Prostate gland (tissue), 2 donors: ENCODE results near the gene CYLC2.

Experiments
- CTCF ChIP-seq, 4 experiments: fragments of 200-600 bp in 2 of 4; fragments of 450-650 bp in 2 of 4; sonication (generic) in 2 of 4; IDR thresholded peaks; 1 replicate in 3 of 4; 2 replicates in 1 of 4; pipeline ENCODE4 v1.5.1; 2016 to 2019; ENCODE audit warnings: antibody characterized with exemption in 4 of 4, mild to moderate bottlenecking in 2 of 4, moderate library complexity in 2 of 4
- POLR2A ChIP-seq: fragments of 450-650 bp; IDR thresholded peaks from one replicate; pipeline ENCODE4 v1.6.1; 2016; ENCODE audit warnings: antibody characterized with exemption, mild to moderate bottlenecking
- POLR2AphosphoS5 ChIP-seq: sonication (generic); formaldehyde crosslinking; IDR thresholded peaks from one replicate; pipeline ENCODE4 v1.6.1; 2017; ENCODE audit warnings: antibody characterized with exemption

- no peak for TF ChIP-seq CTCF (IDR thresholded peaks at IDR 0.05)
- TF ChIP-seq POLR2A = no peak
- TF ChIP-seq POLR2AphosphoS5 = no peak
Observed at GRCh38 chr9:102950346-102950745, 44.8 kb upstream of the CYLC2 start.
